WTC11 (cell line): ENCODE measurements around the gene ENPP7. TPM values are rescaled to one million over a fixed set of nuclear protein-coding genes. Genes with fewer than 3 reads are reported as not detected.

Source experiments
- ATAC-seq: fragments of 200-7000 bp; cut with Tn5 transposase; 2 replicates; pipeline ENCODE4 v1.10.0; 2021; ENCODE audit warnings: mild to moderate bottlenecking, moderate library complexity
- CTCF ChIA-PET: fragments of 300-600 bp; sonication (Branson Sonifier 250); formaldehyde crosslinking; loops from one replicate; lab custom pipeline; 2021; ENCODE audit warnings: antibody characterized with exemption; lab: Charles Lee
- POLR2A ChIA-PET: fragments of 350-600 bp; sonication (Branson Sonifier 250); formaldehyde crosslinking; loops from one replicate; lab custom pipeline; 2021; ENCODE audit warnings: antibody characterized with exemption; lab: Charles Lee
- DNase-seq: peaks from one replicate; pipeline ENCODE4 v3.0.0; 2021; ENCODE audit warnings: low spot score
- H3K27ac Mint-ChIP-seq: 2 replicates; pipeline ENCODE4 v1.8.0; 2021; ENCODE audit warnings: mixed read lengths
- H3K27me3 Mint-ChIP-seq: 2 replicates; pipeline ENCODE4 v1.8.0; 2021; ENCODE audit warnings: low read depth, mild to moderate bottlenecking, moderate library complexity, mixed read lengths
- H3K36me3 Mint-ChIP-seq: 2 replicates; pipeline ENCODE4 v1.8.0; 2021; ENCODE audit warnings: mixed read lengths
- H3K4me1 Mint-ChIP-seq: 2 replicates; pipeline ENCODE4 v1.8.0; 2022; ENCODE audit warnings: mixed read lengths
- H3K4me3 Mint-ChIP-seq: 2 replicates; pipeline ENCODE4 v1.8.0; 2021; ENCODE audit warnings: mild to moderate bottlenecking, moderate library complexity, mixed read lengths
- H3K9me3 Mint-ChIP-seq: 2 replicates; pipeline ENCODE4 v1.8.0; 2021; ENCODE audit warnings: mixed read lengths
- CBFB ChIP-seq: sonication (generic); formaldehyde crosslinking; IDR thresholded peaks from 2 replicates; pipeline ENCODE4 v1.8.1; 2022; ENCODE audit warnings: mild to moderate bottlenecking, low read depth, missing genetic modification reagents
- CREM ChIP-seq: sonication (generic); formaldehyde crosslinking; IDR thresholded peaks from 2 replicates; pipeline ENCODE4 v1.8.1; 2022; ENCODE audit warnings: mild to moderate bottlenecking, missing genetic modification reagents, moderate library complexity
- ELF4 ChIP-seq: sonication (generic); formaldehyde crosslinking; IDR thresholded peaks from 2 replicates; pipeline ENCODE4 v1.8.1; 2022; ENCODE audit warnings: low read depth, mild to moderate bottlenecking, moderate library complexity, missing genetic modification reagents
- NFATC4 ChIP-seq: fragments of 250-450 bp; sonication (Bioruptor Pico); IDR thresholded peaks from 2 replicates; pipeline ENCODE4 v1.9.0; 2021; ENCODE audit warnings: mild to moderate bottlenecking
- NFYB ChIP-seq: sonication (generic); formaldehyde crosslinking; conservative IDR thresholded peaks from 2 replicates; pipeline ENCODE4 v1.8.0; 2022; ENCODE audit warnings: low read depth, missing genetic modification reagents
- PRRX2 ChIP-seq: fragments of 250-450 bp; sonication (Bioruptor Pico); IDR thresholded peaks from 2 replicates; pipeline ENCODE4 v1.8.0; 2021; ENCODE audit warnings: mild to moderate bottlenecking
- SP1 ChIP-seq: sonication (generic); formaldehyde crosslinking; conservative IDR thresholded peaks from 2 replicates; pipeline ENCODE4 v1.8.1; 2022; ENCODE audit warnings: missing genetic modification reagents
- TEAD1 ChIP-seq: sonication (generic); formaldehyde crosslinking; IDR thresholded peaks from 2 replicates; pipeline ENCODE4 v1.8.0; 2022; ENCODE audit warnings: mild to moderate bottlenecking, missing genetic modification reagents
- ZNF138 ChIP-seq: sonication (generic); formaldehyde crosslinking; conservative IDR thresholded peaks from 2 replicates; pipeline ENCODE4 v1.8.1; 2022; ENCODE audit warnings: mild to moderate bottlenecking, moderate library complexity, missing genetic modification reagents
- ZNF263 ChIP-seq: sonication (generic); formaldehyde crosslinking; IDR thresholded peaks from 2 replicates; pipeline ENCODE4 v1.8.1; 2022; ENCODE audit warnings: low read depth, mild to moderate bottlenecking, moderate library complexity, missing genetic modification reagents
- ZNF396 ChIP-seq: fragments of 250-450 bp; sonication (Bioruptor Pico); IDR thresholded peaks from 2 replicates; pipeline ENCODE4 v1.8.0; 2021; ENCODE audit warnings: mild to moderate bottlenecking, moderate library complexity, borderline replicate concordance
- ZNF423 ChIP-seq: fragments of 250-450 bp; sonication (Bioruptor Pico); IDR thresholded peaks from 2 replicates; pipeline ENCODE4 v2.1.2; 2022; ENCODE audit warnings: mild to moderate bottlenecking, moderate library complexity
- total RNA-seq: library from RNA; stranded (reverse); gene quantifications from 3 replicates; pipeline ENCODE4 v1.2.3, GENCODE V29; 2021
- TF ChIP-seq, protein P1 (sequence below): sonication (generic); formaldehyde crosslinking; IDR thresholded peaks from 2 replicates; pipeline ENCODE4 v1.8.1; 2023; ENCODE audit warnings: mild to moderate bottlenecking, missing genetic modification reagents
- TF ChIP-seq, protein P2 (sequence below): fragments of 250-450 bp; sonication (Bioruptor Pico); conservative IDR thresholded peaks from 2 replicates; pipeline ENCODE4 v1.9.0; 2021; ENCODE audit warnings: mild to moderate bottlenecking
- TF ChIP-seq, protein P3 (sequence below): fragments of 200-600 bp; IDR thresholded peaks from 2 replicates; pipeline ENCODE4 v1.8.0; 2022; ENCODE audit warnings: antibody characterized with exemption
- TF ChIP-seq, protein P4 (sequence below): fragments of 250-450 bp; sonication (Bioruptor Pico); IDR thresholded peaks from 2 replicates; pipeline ENCODE4 v2.1.2; 2022; ENCODE audit warnings: mild to moderate bottlenecking, moderate library complexity
- TF ChIP-seq, protein P5 (sequence below): sonication (generic); formaldehyde crosslinking; IDR thresholded peaks from 2 replicates; pipeline ENCODE4 v1.8.0; 2022; ENCODE audit warnings: mild to moderate bottlenecking, missing genetic modification reagents
- TF ChIP-seq, protein P6 (sequence below): fragments of 250-450 bp; sonication (Bioruptor Pico); IDR thresholded peaks from 2 replicates; pipeline ENCODE4 v1.9.0; 2021; ENCODE audit warnings: mild to moderate bottlenecking

ENPP7 gene
- total RNA-seq, 1 experiment from 2014 or later = not detected

DNA sequence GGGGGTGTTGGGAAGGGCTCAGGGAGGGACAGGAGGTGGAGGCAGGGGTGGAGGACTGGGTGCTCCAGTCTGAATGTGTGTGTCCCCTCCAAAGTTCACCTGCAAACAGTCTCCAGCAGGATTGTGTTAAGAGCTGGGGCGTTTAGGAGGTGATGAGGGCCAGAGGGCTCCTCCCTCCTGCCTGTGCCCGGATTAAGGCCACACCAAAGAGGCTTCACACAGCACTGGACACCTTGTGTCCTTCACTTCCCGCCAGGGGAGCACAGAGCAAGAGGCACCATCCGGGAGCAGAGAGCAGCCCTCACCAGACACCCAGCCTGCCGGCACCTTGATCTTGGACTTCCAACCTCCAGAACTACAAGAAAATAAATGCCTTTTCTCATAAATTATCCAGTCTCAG is 30.2 kb upstream of the ENPP7 start:
- CTCF ChIA-PET = interaction anchor here (0.6 to 1.7 kb wide), 2 partner anchors 8 to 42 kb away, joined by 3 to 6 read pairs; no protein-coding TSS in a partner anchor
- TF ChIP-seq, protein P1, sequence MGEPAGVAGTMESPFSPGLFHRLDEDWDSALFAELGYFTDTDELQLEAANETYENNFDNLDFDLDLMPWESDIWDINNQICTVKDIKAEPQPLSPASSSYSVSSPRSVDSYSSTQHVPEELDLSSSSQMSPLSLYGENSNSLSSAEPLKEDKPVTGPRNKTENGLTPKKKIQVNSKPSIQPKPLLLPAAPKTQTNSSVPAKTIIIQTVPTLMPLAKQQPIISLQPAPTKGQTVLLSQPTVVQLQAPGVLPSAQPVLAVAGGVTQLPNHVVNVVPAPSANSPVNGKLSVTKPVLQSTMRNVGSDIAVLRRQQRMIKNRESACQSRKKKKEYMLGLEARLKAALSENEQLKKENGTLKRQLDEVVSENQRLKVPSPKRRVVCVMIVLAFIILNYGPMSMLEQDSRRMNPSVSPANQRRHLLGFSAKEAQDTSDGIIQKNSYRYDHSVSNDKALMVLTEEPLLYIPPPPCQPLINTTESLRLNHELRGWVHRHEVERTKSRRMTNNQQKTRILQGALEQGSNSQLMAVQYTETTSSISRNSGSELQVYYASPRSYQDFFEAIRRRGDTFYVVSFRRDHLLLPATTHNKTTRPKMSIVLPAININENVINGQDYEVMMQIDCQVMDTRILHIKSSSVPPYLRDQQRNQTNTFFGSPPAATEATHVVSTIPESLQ (CRISPR knock-in tag) = no peak
- POLR2A ChIA-PET = no interaction called here
- DNase-seq = no peak
- no peak for ATAC-seq
- Mint-ChIP-seq H3K4me1 (peaks cover 51% of the 10 kb centered on the region), H3K9me3 (no peaks in the 10 kb centered on the region), H3K4me3 (no peak overlapping the region), H3K27me3 (no peaks in the 10 kb centered on the region), H3K27ac (no peak overlapping the region), H3K36me3 (no peaks in the 10 kb centered on the region)

DNA sequence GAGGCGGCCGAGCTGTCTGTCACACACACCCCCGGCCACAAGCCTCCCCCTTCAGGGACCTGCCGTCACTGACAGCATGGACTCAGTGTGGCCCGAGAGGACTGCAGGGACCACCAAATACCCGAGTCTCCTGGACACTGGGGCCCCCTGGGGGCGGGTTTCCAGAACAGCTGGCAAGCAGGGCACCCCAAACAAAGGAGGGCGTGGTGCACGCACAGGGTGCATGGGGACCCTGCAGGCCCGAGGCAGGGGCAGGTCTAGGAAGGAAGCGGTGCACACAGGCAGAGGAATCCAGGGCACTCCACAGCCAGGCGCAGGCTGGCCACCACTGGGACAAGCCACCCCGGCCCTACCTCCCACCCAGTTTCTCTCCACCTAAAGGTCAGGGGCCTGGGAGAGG is 28.7 kb upstream of the ENPP7 start:
- Mint-ChIP-seq H3K27me3 (no peaks in the 10 kb centered on the region), H3K27ac (no peak overlapping the region), H3K36me3 (no peaks in the 10 kb centered on the region), H3K4me3 (no peak overlapping the region), H3K9me3 (no peaks in the 10 kb centered on the region), H3K4me1 (peaks cover 37% of the 10 kb centered on the region)
- CTCF ChIA-PET = interaction anchor here (1.0 to 1.5 kb wide), 3 partner anchors 10 to 171 kb away, joined by 4 to 5 read pairs (median 4); no protein-coding TSS in a partner anchor
- TF ChIP-seq NFATC4 = no peak
- no peak for TF ChIP-seq TEAD1 (CRISPR knock-in tag)
- TF ChIP-seq, protein P2, sequence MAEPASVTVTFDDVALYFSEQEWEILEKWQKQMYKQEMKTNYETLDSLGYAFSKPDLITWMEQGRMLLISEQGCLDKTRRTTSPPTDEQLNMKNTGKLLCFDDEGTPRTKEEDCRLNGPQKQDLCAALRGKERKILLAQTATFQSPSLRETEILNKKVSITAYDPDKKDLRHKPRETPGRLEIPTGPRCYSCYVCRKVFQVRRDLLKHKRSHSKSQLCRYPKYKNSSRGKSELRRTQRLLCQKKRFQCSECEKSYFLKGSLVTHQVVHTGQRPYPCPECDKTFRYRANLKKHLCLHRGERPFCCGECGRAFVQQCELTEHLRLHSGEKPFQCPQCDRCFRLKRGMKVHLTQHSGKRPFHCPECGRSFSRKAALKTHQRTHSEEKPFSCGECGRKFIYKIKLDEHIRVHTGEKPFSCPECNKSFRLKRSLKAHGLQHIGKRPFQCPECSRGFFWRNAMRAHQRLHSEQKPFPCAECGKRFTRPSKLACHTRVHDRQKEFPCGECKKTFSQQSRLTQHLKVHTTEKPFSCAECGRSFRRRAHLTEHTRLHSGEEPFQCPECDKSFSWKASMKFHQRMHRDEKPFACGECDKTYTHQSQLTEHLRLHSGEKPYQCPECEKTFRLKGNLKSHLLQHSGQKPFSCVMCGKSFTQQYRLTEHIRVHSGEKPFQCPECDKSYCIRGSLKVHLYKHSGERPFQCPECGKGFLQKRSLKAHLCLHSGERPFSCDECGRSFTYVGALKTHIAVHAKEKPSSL (CRISPR knock-in tag) = no peak
- no peak for TF ChIP-seq ZNF423
- TF ChIP-seq CBFB (CRISPR knock-in tag) = no peak
- TF ChIP-seq, protein P3, sequence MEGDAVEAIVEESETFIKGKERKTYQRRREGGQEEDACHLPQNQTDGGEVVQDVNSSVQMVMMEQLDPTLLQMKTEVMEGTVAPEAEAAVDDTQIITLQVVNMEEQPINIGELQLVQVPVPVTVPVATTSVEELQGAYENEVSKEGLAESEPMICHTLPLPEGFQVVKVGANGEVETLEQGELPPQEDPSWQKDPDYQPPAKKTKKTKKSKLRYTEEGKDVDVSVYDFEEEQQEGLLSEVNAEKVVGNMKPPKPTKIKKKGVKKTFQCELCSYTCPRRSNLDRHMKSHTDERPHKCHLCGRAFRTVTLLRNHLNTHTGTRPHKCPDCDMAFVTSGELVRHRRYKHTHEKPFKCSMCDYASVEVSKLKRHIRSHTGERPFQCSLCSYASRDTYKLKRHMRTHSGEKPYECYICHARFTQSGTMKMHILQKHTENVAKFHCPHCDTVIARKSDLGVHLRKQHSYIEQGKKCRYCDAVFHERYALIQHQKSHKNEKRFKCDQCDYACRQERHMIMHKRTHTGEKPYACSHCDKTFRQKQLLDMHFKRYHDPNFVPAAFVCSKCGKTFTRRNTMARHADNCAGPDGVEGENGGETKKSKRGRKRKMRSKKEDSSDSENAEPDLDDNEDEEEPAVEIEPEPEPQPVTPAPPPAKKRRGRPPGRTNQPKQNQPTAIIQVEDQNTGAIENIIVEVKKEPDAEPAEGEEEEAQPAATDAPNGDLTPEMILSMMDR = no peak
- no peak for TF ChIP-seq NFYB
- no peak for TF ChIP-seq ZNF396 (CRISPR knock-in tag)
- no peak for TF ChIP-seq ELF4 (CRISPR knock-in tag)
- TF ChIP-seq SP1 (CRISPR knock-in tag) = no peak
- POLR2A ChIA-PET = no interaction called here
- ATAC-seq = peak; percentile 29
- DNase-seq = peak; percentile 69

DNA sequence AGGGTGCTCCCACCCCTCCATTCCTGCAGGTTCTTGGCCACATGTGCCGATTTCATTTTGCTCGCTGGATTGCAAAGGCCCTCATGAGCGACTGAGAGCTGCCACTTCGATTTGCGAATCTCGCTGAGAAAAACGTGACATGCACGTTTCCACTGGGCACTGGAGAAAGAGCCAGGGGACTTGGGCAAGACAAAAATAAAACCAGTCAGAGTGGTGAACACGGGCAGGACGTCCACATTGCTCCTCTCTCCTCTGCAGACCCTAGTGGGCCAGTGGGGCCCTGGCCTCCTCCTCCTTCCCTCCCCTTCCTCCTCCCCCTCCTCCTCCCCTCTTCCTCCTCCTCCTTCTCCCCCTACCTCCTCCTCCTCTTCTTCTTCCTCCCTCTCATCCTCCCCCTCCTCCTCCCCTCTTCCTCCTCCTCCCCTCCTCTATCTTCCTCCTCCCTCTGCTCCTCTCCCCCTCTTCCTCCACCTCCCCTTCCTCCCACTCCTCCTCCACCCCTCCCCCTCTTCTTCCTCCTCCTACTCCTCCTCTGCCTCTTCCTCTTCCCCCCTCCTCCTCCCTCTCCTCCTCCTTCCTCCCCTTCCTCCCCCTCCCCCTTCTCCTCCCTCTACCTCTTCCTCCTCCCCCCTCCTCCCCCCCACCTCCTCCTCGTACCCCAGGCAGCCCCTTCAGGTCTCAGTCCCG is 28.1 kb upstream of the ENPP7 start:
- ATAC-seq (no peak), DNase-seq (no peak)
- Mint-ChIP-seq H3K4me3 (no peak overlapping the region), H3K27me3 (no peaks in the 10 kb centered on the region), H3K36me3 (no peaks in the 10 kb centered on the region), H3K27ac (no peak overlapping the region), H3K4me1 (peaks cover 37% of the 10 kb centered on the region), H3K9me3 (no peaks in the 10 kb centered on the region)
- POLR2A ChIA-PET = no interaction called here
- no peak for TF ChIP-seq PRRX2
- TF ChIP-seq, protein P4, sequence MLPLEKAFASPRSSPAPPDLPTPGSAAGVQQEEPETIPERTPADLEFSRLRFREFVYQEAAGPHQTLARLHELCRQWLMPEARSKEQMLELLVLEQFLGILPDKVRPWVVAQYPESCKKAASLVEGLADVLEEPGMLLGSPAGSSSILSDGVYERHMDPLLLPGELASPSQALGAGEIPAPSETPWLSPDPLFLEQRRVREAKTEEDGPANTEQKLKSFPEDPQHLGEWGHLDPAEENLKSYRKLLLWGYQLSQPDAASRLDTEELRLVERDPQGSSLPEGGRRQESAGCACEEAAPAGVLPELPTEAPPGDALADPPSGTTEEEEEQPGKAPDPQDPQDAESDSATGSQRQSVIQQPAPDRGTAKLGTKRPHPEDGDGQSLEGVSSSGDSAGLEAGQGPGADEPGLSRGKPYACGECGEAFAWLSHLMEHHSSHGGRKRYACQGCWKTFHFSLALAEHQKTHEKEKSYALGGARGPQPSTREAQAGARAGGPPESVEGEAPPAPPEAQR (CRISPR knock-in tag) = no peak
- no peak for TF ChIP-seq ZNF138
- TF ChIP-seq ZNF263 (CRISPR knock-in tag) = peak; percentile 81
- TF ChIP-seq, protein P5, sequence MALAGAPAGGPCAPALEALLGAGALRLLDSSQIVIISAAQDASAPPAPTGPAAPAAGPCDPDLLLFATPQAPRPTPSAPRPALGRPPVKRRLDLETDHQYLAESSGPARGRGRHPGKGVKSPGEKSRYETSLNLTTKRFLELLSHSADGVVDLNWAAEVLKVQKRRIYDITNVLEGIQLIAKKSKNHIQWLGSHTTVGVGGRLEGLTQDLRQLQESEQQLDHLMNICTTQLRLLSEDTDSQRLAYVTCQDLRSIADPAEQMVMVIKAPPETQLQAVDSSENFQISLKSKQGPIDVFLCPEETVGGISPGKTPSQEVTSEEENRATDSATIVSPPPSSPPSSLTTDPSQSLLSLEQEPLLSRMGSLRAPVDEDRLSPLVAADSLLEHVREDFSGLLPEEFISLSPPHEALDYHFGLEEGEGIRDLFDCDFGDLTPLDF (CRISPR knock-in tag) = no peak
- TF ChIP-seq, protein P6, sequence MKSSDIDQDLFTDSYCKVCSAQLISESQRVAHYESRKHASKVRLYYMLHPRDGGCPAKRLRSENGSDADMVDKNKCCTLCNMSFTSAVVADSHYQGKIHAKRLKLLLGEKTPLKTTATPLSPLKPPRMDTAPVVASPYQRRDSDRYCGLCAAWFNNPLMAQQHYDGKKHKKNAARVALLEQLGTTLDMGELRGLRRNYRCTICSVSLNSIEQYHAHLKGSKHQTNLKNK (CRISPR knock-in tag) = no peak
- no peak for TF ChIP-seq CREM (CRISPR knock-in tag)
- CTCF ChIA-PET = interaction anchor here (1.0 to 1.5 kb wide), 3 partner anchors 11 to 171 kb away, joined by 4 to 5 read pairs (median 4); no protein-coding TSS in a partner anchor
